Medulla oblongata (tissue), 1 donor: ENCODE measurements around the gene NLGN4X.

Experiments
- DNase-seq: peaks from one replicate; pipeline ENCODE4 v3.0.0-alpha.2; 2015; ENCODE audit errors: extremely low spot score

The NLGN4X gene

DNA sequence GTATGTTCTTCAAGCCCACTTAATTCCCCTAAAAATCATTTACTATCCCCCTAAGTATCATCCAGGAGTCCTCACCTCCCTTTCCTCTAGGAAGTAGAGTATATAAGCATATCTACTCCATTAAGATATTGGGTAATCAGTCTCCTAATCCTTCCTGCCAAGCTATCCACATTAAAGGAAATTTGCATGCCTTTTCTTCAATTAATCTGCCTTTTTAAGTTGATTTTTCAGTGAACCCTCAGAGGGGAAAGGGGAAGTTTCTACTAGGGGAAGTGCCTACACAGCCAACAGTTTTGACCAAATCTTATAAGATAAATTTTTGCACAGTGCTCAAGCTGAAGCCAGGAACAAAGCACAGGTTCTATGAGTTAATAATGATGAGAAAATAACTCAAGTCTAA, 222.8 kb downstream of the NLGN4X start:
- no peak for DNase-seq

DNA sequence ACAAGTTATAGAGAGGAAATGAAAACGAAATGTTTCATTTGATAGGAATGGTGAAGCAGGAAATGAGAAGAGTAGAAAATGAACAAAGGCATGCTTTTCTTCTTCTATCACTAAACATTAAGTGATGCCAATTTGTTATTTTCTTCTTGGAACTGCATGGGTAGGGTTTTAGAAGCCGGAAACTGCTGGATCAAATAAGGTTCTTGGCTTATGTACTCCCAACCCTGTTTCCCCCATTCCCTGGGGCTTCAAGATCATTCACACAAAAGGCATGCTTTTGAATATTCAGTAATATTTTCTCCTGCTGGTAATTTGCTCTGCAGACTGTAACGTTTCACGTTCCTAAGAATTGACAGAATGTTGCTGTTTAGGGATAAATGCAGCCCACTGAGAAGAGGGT, 224.1 kb downstream of the NLGN4X start:
- DNase-seq = no peak

DNA sequence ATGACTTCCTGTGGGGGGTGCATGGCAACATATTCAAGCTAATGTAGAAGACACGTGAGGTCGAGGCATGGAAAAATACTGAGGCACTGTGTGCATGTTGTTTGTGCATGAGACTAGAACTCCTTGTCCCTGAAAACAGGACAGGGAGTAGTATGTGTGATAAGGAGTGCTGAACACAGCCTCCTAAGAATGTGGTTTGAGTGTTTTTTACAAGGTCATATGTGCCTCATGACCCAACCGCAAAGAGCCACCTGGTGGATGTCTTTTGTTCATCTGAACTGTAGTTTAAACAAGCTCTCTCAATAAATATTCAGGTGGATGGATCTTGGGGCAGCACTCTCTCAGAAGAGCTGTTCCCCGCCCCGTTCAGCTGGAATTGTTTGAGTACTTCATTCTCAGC, 226.6 kb downstream of the NLGN4X start:
- DNase-seq = no peak

DNA sequence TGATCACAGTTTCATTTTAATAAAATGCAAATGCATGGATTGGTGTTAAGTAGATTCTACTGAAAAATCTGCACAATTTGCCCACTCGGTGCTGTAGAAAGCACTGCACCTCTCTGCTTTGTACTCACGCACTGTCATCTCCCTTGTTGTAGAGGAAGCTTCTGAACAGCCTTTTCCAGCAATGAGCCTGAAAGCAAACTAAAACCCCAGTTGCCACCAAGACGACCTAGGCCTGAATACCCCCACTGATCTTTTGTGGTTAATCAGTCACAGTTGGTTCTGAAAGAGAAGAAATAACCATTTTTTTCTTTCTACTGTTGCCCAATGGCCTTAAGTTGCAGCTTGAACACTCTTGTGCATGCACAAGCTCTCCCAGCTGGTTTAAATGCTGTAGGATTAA, 229.8 kb downstream of the NLGN4X start:
- no peak for DNase-seq

DNA sequence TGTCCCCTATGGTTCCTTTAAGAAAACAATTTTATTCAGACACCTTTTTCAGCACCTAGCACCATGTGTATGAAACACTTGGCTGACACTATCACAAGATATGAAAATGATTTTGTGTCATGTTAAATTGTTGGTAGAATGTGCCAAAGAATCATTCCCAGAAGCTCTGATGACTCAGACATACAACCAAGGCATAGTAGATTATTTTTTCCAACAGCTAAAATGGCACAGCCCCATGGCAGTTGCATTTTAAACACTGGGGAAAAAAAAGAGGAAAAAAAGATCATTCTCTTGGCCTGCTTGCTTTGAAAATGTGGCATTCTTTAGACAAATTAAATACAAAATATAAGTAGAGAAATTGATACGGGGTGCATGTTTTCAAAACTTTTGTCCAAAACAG, 230.2 kb downstream of the NLGN4X start:
- DNase-seq = no peak

DNA sequence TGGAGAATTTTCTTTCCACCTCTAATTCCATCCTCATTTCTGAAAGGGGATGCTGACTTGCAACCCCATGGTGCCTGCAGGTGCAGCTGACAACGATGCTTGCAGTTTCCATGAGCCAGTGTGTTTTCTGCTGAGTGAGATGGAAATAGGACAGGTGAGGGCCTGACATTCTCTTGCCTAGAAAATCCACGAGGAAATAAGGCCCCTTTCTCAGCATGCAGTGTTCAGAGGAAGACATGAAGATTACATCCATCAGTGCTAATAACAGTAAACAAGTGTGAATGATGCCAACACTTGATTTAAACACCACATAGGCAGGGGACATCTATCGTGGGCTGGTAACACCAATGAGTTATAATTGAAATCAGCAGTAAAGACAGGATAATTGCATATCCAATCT, 237.3 kb downstream of the NLGN4X start:
- DNase-seq = no peak

DNA sequence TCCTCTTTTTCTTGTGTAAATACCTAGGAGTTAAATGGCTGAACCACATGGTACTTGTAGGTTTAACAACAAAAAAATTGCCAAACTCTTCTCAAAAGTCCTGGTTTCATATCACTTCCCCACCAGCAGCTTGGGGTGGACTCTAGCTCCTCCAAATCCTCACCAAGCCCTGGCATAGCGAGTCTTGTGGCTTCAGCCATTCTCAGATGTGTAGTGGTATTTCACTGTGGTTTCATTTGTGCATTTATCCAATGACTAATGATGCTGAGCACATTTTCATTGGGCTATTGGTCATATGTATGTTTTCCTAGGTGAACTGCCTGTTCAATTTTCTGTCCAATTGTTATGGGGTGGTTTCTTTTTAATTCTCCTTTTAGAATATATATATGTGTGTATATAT, 249.3 kb downstream of the NLGN4X start:
- no peak for DNase-seq

DNA sequence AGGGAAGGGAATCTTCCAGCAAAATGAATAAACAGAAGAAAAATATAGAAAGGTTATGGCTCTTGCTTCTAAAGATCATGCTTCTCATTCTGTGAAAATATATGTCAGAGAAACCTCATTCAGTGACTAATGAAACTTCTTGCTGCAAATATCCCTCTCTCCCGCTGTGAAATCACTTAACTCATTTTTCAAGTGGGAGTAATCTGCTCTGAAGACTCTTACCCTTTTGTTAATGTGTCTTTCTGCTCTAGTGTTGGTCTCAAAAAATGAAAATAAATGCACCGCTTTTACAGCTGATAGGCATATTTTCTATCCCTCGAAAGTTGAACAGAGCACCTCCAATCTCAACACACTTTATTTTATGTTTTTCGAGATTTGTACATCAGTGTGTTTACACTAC, 252.3 kb downstream of the NLGN4X start:
- DNase-seq = no peak

DNA sequence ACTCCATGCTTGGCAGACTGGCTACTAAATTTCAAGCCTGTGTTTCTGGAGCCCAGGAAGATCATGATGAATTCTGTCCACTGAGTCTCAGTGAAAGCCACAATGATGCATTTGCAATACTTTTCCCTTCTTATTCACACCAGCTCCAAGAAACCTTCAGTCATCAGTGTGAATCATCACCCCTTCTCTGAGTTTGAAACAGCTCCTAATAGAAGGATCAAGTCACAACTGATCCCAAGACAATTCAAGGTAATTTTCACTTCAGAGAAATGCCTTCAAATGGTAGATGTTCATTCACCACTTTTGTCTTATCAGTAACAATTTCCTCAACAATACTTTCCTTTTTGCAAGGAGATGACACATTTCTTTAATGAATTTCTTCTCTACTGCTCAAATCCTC, 257.4 kb downstream of the NLGN4X start:
- DNase-seq = no peak

DNA sequence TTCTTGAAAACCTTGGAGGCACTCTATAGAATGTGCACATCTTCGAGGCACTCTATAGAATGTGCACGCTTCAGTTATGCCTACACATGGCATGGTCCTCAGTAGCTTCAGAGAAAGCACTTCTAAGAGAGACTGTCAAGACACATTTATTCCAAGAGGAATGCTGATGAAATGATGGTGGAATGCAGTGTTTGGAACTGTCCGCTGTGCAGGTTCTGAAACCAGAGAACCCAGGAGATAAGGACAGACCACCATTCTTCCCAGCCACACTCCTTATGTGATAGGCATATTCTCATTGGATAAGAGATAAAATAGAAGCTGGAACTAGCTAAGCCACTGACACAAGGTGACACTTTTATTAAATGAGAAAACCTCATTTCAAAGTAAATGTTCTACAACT, 263.3 kb downstream of the NLGN4X start:
- no peak for DNase-seq

DNA sequence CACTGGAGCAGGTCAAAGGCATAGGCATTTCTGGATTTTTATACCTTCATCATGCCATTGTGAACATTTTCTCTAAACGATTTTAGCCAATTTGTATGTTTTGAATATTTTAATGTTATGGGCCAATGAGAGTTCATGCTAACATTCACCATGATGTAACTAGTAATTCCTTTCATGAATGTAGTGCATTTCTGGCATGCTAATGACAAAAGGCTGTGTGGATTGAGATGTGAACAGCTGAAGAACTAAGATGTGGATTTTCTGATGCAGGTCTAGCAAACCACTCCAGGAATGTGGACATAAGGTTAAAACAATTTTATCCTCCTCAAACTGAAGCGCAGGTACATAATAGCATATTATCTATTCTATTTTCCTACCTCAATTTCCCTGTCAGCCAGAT, 269.4 kb downstream of the NLGN4X start:
- DNase-seq = no peak

DNA sequence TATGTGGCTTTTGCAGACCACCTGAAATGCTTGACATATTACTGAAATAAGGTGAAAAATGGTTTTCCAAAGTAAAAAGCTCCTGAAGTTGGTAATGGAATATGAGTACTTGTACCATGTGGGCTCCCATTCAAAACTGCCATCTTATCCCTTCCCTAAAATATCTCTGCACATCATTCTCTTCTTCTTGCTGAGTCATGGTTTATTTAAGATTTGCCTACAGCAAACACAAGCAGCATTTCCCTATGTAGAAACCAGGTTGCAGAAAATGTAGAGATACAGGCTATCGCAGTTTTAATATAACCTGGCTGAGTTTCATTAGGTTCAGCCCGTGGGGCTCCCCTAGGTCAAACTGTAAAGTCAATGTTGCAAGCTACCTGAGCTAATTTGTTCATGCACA, 270.1 kb downstream of the NLGN4X start:
- no peak for DNase-seq

DNA sequence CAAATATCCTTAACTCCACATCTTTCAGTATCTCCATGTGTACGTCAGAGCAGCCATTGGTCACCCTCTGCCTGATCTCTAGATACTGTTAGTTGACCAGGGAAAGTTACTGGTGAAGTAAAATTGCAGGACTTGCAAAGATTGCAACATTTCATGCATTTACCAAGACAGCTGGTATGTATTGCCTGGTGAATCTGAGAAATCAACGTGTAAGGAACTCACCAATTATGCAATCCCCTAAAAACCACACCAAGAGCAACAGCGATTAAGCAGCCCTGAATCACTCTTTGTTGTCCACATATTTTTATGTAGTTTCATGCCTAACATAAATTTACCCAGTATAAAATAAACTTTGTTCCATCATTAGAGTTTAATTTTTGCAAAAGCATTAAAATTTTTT, 271.2 kb downstream of the NLGN4X start:
- DNase-seq = no peak

DNA sequence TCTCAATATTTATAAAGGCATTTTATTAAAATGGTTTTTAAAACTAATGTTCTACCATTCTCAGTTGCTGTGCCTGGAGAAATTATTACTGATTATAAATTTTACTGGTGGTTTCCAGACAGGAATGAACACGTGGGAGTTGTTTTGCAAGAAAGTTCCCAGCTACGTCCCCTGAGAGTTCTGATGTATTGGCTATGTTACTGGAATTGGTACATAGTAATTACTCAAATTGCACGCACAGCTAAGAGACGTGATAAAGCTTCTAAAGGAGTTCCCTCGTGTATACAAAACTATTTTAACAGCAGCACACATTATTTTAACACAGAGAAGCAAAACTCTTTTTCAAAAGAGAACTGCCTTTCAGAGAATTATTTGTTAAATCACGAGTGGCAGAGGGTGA, 292.2 kb downstream of the NLGN4X start:
- no peak for DNase-seq

DNA sequence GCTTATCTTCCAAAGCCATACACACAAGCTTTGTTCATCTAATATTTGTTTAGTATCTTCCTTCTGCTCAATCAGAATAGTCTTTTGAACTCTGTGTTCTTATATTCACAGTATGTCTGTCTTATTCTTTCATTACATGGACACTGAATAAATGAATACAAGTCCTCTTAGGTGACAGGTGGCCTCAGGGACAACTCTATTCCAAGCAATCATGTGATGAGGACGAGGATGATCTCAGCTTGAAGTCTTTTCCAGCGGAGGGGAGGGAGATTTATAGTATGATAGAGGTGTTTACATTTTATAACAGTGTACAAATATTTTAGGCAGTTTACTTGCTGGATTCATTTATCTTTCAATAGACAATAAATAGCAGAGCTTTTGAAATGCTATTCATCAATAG, 300.4 kb downstream of the NLGN4X start:
- no peak for DNase-seq

DNA sequence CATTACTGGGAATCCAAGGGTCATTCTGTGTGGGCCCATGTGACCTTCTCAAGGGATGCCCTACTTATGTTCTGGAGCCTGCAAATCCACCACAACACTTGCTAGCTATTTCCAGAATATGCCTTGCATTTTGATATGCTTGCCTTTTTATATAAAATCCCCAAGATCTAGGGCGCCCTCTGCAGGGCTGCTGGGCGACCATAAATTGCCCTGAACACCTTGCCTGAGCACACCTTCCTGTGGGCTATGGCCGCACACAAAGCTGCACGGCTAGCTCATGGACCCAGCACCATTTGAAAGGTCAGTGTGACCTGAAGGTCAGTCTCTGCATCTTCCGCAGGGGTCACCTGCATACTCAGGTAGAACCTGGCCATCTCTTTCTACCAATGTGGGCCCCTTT, 311.7 kb downstream of the NLGN4X start:
- no peak for DNase-seq

DNA sequence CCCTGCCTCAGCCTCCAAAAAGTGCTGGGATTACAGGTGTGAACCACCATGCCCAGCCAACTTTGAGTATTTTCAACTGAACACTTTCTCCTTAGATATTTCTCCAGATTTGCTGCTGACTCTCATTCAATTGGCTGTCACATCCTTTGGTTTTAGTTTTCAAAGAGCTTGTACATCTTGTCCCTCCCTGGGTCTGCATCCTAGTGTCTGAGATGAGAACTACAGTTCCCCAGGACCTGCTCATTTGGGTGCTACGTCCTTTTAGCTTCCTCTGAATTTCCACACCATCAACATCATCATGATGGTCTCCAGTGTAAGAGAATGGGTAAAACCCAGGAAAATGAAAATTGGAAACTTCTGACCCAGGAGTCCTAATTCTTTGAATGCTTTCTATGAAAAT, 312.9 kb downstream of the NLGN4X start:
- DNase-seq = no peak

DNA sequence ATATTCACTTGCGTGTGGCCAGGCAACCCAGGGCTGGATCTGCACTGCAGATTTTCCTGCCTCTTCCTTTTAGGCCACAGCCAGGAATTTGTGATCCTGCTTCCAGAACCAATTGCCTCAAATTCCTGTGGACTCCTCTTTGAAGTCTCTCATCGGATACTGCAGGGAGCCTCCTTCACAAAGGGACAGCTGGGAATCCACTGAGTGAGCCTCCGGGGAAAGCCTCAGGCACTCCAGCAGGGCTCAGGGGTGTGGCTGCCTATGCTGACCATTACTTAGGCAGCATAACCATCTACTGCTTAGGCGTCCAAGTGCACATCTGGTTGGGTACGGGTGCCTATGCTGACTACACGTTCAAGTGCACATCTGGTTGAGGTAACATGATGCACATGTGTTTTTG, 321.5 kb downstream of the NLGN4X start:
- no peak for DNase-seq

DNA sequence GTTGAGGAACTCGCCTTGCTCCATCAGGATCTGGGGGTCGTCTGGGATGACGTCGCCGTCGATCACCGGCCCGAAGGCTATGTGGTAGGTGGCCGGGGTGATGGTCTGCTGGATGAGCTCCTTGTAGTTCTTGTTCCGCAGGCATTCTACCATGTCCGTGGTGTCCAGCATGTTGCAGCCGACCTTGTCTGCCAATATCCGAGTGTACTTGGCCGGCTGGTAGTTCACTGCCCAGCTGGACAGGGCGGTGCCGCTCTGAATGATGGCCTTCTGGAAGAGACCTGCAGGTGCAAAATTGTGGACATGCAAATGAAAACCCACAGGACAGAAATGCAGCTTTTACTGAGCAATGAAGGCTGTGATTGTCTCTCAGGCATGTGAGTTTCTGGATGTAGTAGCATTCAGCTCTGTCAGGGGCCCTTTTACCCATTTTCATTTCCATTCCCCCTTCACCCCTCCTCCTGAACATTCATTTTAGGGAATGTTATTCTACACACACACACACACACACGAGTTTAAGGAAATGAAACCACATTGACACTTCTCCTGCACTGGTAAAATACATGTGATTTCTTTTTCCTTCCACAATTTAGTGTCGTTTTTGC, 325.0 kb downstream of the NLGN4X start:
- peak; percentile 38 for DNase-seq

DNA sequence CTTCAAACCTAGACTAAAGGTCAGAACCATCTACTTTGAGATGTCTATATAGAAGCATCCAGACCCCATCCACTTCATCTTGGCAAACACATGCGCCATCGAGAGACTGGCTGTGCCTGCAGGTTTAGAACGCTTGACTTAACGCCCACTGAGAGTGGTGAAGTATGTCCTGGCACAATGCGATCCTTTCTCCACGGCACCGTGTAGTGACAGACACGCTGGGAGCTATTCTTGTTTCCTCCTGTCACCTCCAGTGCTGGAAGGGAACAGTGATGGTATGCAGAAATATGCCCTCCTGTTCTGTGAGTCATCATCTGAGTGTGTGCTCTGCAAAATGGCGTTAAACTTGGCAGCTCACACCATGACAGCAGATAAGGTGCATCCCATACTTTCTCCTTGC, 330.2 kb downstream of the NLGN4X start:
- DNase-seq = no peak

DNA sequence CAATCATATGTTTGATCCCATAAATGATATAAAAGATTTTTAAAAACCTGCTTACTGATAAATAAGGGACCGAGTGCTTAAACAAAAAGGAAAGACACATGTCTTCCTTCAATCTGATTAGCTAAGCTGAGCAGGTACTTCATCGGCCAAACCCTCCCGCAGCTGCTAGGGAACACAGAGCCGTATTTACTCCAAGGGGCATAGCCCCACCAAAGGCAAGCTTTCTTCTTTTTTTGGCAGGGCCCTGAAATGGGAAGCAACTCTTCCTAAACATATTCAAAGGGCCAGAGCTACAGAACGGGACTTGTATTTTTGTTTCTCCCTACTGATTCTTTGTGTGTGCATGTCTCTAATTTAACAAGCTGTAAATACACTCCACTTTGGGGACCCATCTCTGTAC, 337.3 kb downstream of the NLGN4X start:
- DNase-seq = no peak

DNA sequence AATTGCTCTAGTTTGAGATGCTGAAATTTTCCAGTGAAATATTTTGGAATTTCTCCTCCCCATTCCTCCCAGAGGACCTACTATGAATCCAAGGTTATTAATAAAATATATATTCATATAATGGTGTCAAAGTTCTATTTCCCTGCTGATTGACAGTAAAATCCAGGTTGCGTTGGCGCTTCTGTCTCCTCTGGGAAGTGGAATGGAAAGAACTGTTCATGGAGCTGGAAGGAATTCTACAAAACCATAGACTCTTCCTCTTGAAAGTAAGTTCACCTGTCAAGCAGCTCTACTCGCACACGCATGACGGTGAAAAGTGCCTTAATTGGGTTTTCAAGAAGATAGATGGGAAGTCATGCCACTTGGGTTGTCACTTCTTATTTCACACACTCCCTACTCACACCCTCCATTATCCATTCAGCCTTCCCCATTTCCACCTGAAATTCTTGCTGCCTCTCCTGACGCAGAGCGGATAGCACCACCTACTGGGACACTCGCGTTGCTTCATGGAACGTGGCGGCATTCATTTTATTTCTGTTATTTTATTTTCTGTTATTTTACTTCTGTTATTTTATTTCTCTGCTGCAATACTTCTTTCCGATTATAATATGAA, 351.6 kb downstream of the NLGN4X start:
- DNase-seq = peak; percentile 13

DNA sequence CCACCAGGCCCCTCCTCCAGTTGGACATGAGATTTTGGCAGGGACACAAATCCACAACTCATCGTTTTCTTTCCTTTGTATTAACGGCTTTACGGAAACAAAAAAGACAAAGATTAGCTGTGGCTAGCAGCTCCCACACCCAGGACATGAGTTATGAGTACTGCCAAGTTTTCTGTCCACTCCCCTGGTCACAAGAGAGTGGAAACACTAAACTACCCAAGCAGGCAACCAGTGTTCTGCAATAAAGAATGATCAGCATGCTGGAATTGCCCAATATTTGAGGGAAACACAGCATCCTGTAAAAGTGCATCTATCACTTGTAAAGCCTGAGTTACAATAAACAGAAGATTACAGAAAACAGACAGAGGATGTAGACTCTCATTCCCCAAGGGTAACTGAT, 358.4 kb downstream of the NLGN4X start:
- DNase-seq = no peak

DNA sequence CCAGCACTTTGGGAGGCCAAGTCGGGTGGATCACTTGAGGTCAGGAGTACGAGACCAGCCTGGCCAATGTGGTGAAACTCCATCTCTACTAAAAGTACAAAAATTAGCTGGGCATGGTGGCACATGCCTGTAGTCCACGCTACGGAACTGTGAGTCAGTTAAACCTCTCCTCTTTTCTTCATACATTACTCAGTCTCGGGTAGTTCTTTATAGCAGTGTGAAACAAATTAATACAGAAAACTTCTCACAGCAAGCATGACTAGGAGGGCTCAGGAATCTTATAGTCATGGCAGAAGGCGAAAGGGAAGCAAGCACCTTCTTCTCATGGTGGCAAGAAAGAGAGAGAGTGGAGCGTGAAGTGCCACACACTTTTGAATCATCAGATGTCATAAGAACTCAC, 358.9 kb downstream of the NLGN4X start:
- no peak for DNase-seq
